Measurements from ENCODE around the gene VIPR2.
"Not testable (repeated sequence)": the region's sequence is repeated elsewhere in the genome, so short reads cannot be mapped to it uniquely, and the experiment has no call there.

The VIPR2 gene

DNA sequence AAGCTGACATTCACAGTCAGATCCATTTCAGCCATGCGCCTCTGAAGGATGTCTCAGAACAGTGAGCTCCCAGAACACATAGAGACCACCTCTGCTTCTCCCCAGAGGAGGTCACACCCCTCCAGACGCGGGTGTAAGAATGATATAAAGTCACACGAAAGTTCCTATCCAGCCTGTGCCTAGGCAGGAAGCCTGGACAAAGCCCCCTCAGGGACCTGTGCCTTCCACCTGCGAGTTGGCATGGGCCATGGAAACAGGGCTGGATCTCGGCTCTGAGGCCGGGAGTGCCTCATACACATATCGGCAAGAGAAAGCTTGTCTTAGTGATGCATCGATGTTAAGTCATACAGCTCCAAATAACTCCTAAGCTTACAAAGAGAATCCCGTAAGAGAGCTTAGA lies 5.0 kb downstream of the VIPR2 start:
- DNase-seq (ENCODE audit: low read depth in 2 of 2) = no peak

DNA sequence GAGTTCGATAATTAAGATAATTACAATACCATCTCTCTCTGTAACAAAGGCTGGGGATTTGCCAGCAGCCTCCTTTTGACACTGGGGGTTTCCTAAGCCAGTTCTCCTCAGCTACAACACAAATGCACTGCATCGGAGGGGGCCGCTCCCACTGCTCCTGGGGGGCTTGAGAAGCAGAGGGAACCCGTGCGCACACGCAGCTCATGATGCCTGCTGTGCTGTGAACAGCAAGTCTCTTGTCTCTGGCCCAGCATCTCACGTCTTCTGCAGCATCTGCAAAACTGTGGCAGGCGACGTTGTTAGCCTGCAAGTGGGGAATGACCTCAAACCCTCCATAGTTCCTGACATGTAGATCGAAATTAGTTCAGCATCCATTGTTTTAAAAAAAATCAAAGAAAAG lies 5.5 kb downstream of the VIPR2 start:
- DNase-seq (ENCODE audit: low read depth in 2 of 2) = no peak

DNA sequence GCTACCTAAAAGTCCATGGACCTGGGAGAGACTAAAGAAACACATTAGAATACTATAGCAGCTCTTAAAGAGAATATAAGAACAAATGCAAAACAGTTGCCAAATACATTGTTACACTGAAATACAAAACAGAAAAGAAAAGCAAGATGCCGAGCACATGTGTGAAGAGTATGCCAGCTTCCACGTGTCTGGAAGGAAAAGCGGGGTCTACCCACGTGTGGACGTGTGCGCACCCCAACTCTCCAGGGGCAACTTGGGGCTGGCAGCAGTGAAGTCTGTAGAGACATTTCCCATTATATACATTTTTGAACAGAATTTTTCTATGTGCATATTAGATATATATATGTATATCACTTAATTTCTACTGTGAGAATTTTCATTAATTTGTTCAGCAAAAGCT lies 6.2 kb downstream of the VIPR2 start:
- no peak for DNase-seq (ENCODE audit: low read depth in 2 of 2)

DNA sequence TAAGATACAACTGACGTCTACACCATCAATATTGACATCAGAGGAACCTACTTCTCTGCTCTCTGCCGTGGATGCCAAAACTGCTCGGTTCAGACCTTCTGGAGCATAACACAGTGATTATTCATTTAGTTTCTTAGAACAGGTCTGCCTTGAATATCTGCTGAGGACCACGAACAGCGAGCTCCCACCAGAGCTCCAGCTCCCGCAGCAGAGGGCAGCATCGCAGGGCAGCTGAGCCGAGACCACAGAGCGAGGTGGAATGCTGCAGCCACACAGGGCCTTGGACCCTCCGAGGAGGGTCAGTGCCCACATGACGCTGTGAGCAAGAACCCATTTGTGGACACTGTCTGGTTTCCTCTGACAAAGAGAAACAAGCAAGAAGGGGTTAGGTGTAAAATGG lies 6.8 kb downstream of the VIPR2 start:
- no peak for DNase-seq (ENCODE audit: low read depth in 2 of 2)

DNA sequence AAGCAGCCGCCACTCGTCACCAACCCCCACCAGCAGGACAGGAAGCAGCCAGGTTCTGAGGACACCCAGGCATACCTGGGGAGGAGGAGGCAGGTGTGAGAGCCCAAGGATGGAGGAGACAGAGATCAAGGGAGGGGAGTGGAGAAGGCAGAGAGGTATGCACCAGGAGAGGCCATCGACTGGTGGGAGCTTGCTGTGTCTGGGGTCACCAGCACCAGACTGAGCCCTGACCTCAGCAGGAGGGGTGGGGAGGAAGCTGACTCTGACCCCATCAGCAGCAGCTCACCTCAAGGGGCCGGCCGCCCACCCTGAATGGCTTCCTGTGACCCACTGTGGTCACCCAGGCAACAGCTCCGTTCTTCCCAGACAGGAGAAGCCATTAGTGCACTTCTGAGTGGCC lies 7.8 kb downstream of the VIPR2 start:
- no peak for DNase-seq (ENCODE audit: low read depth in 2 of 2)

DNA sequence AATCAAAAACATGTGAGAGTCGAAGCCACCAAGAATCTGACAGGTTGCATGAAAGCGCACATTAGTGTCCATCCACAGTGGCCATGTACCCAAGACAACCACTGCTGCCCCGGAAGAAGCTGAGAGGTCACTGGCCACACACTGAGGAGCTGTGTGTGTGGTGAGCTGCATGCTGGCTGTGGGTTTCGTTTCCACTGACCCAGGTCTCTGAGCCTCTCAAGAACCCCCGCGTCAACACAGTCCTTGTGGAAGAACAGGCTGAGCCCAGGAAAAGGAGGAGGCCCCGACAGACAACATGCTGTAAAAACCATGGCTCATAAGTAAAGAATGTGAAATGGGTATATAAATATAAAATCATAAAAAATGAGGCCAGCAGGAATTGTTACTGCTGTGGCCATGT lies 8.2 kb downstream of the VIPR2 start:
- no peak for DNase-seq (ENCODE audit: low read depth in 2 of 2)

DNA sequence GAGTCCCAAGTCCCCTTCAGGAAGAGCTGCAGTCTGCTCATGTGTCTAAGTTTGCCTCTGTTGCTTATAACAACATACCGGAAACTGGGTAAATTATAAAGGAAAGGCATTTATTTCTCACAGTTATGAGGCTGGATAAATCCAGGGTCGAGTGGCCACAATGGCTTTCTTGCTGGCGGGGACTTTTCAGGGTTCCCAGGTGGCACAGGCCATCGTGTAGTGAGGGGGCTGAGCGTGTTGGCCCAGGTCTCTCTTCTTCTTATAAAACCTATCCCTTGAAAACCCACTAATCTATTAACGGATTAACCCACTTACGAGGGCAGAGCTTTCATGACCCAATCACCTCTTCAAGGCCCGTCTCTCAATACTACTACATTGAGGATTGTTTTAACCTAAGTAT lies 8.7 kb downstream of the VIPR2 start:
- DNase-seq (ENCODE audit: low read depth in 2 of 2) = no peak

DNA sequence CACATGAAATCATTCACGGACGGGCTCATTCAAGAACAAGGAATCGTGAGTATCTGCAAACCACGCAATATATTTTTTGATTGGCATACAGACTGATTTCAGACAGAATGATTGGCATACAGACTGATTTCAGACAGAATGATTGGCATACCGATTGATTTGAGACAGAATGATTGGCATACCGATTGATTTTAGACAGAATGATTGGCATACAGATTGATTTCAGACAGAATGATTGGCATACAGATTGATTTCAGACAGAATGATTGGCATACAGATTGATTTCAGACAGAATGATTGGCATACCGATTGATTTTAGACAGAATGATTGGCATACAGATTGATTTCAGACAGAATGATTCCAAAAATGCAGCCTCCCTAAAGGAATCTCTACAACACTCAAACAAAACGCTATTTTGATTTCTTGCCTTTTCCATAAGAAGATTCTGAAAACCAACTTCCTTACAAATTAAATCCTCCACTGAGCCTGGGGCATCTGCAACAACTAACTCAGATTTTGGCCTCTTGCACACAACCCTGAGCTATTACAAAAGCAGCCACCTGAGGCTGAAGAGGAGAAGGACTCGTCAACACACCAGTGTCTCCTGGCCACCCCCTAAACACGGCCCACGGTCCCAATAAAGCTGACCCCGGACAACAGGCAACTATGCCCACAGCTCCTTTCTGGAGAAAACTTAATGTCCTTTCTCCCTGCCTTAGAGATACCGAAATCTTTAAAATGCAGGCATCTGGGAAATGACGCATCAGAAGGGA lies 11.8 kb downstream of the VIPR2 start:
- DNase-seq (ENCODE audit: low read depth in 2 of 2) = not testable (repeated sequence)

DNA sequence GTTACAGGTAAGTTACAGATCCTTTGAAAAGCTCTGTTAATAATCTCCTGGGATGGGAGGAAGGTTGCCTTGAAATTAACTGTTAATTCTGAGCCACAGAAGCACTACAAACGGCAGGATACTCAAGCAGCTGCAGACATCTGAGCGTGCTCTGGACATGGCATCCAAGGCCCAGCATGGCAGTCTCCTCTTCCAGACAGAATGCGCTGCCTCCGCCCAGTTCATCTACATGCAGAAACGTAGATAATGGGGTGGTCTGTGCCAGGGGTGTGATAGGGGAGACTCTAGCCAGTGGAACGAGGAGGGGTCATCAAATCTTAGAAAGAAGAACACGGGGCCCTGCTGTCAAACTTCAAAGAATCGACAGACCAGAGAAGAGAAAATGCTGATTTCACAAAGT lies 13.8 kb downstream of the VIPR2 start:
- no peak for DNase-seq (ENCODE audit: low read depth in 2 of 2)

DNA sequence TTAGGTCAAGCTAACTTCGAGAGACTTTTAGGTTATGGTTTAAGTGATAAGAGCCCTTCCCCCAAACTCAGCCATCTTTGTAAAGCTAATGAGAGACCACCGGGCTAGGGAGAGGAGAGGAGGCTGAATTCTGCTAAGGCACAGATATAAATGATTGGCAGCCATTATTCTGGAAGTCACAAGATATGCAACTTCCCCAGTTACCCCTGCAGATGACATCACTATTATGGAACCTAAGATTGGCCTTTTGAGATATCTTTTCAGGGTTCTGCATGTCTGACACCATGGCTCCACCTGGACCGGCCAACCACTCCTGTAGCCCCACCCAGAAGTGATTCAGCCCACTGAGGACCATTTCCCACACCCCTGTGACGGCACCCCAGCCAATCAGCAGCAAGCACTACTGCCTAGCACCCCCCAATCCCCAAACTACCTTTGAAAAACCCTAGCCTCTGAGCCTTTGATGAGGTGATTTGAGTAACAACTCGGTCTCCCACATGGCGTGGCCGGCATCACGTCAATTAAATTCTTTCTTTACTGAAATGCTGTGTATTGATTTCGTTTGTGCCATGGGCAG lies 14.4 kb downstream of the VIPR2 start:
- DNase-seq (ENCODE audit: low read depth in 2 of 2) = no peak

DNA sequence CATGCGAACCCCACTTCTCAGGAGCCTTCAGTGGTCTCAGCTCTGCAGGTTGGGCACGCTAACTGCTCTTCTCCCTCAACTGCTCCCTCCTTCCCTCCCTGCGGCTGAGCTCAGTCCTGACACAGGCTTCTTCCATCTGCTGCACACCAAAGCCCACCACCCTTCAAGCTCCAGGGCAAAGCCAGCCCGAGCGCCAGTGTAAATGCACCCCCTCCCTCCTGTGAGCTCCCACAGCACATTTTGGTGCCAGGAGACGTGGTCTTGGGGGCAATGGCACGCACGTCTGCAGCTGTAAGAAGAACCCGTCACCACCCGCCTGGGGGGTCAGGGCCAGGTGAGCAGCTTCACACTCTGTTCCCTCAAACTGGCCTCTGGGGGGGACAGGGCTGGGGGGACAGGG lies 15.9 kb downstream of the VIPR2 start:
- no peak for DNase-seq (ENCODE audit: low read depth in 2 of 2)

DNA sequence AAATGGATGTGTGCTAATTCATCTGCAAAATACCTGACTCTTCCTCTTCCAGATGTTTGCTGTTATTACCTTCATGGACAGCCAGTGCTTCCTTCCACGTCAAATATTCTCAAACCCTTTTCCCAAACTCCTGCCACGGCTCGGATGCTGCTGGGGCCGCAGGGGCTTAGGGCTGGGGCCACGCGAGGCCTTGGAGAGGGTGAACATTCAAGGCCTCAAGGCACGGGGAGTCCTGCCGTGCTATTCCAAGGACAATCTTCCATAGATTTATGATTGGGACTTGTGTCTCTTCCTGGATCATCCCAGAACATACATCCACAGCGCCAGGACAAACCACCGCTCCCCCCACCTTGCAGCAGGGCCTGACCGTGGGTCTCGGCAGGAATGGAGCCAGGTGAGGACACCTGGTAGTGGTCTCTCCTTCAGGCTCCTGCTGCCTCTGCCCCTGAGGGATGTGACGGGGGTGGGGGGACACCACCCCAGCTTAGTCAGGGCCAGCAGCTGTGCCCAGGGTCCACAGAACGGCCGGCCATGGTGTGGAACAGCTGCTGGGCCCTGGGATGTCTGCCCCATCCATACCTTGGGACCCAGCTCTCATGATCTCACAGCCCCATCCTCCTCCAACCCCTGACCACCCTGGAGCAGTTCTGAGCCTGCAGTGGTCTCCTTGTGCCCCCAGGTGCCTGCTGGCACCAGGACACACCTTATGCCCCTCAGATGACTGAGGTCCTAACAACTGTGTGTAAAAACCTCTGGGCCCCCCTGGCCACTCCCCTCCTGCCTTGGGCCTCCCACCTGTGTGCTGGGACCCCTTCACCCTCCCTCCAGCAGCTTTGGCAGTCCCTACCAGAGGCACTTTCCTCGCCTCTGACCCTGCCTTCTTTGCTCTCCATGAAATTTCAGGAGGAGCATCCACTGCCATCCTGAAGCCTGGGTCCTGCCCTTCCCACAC lies 16.7 kb downstream of the VIPR2 start:
- no peak for DNase-seq (ENCODE audit: low read depth in 2 of 2)

DNA sequence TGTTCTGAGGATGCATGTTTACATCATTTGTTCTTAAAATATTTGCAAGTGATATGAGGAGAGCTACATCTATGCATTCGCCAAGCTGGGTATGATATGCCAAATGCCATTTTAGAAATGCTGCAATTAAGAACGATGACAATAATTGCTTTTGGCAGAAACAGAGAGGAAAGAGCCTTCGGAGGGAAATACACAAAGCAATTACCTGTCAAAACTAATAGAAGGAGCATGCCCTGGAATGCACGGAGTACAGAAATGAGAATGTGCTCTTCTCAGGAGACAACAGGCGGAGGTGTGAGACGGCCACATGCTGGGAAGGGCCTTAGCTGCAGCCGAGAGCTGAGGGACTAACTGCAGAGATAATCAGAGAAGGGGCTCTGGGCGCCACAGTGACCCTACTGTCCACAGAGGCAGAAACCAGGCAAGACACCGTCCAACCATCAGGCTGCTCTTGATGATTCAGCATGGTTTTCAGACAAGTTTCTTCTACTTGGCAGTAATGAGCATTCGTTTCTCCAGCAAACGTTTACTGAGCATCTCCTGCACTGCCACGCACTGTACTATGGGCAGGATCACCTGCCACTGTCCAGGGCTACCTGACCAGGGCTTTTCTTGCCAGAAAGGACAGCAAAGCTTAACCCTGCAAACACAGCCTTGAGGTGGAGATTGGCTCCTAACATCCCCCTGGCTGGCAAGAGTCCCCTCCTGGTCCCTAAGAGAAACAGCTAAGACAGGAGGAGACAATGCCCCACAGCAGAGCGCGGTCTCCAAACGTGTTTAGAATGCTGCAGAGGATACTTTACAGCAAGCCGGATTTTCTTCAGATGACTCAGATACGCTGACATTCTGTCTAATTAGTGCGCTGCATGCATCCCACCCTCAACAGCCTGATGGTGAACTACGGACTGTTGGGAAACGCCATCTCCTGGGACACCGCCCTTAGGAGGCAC lies 18.1 kb downstream of the VIPR2 start:
- DNase-seq (ENCODE audit: low read depth in 2 of 2) = no peak

DNA sequence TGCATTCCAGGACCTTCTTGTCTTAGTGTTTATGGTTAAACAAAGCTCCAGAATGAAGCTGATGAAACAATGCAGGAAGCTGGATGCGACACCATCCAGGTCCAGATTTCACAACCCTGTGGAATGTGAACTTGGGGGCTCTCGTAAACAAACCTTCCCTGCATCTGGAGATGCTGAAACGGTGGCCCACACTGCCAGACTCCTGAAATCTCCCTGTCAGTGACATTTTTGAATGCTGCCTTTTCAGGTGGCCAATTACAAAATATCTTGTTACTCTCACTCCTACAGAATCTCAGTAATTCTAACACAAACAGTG lies 18.8 kb downstream of the VIPR2 start:
- DNase-seq (ENCODE audit: low read depth in 2 of 2) = no peak

DNA sequence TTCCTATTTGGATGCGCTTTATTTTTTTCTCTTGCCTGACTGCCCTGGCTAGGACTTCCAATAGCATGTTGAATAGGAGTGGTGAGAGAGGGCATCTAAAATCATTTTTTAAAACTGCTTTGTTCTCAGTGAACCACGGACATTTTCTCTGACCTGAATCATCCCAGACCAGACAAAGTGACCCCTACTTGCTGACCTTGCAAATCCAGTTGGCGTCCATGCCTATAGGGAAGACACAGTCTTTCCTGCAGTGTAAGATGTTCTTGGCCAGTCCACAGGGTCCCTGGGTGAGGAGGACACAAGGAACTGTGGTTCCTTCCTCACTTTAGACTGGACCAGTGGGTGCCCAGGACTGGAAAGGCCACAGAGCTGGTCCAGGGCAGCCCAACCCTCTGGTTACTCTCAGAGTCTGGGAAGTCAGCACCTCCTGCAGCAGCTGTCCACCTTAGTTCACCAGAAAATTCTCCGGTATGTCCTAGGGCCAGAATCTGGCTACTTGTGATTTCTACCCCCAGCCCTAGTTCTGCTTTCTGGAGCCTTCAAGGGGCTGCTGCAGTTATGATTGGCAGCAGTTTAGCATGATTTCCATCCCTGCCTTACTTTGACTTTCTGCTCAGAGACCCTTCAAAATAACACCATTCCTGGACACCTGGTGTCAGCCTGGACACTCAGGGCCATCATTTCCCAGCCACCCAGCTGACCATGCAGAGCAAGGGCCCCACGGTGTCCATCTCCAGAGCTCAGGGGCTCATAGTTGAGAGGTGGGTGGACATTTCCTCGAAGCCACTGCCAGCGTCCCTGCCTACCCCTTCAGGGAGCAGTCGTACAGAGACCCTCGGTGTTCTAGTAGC lies 19.3 kb downstream of the VIPR2 start:
- no peak for DNase-seq (ENCODE audit: low read depth in 2 of 2)

DNA sequence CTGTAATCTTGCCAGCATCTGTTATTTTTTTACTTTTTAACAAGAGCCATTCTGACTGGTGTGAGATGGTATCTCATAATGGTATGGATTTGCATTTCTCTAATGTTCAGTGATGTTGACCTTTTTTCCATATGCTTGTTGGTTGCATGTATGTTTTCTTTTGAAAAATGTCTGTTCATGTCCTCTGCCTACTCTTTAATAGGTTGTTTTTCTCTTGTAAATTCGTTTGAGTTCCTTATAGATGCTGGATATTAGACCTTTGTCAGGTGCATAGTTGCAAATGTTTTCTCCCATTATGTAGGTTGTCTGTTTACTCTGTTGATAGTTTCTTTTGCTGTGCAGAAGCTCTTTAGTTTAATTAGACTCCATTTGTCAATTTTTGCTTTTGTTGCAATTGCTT lies 20.9 kb downstream of the VIPR2 start:
- not testable (repeated sequence) for DNase-seq (ENCODE audit: low read depth in 2 of 2)

DNA sequence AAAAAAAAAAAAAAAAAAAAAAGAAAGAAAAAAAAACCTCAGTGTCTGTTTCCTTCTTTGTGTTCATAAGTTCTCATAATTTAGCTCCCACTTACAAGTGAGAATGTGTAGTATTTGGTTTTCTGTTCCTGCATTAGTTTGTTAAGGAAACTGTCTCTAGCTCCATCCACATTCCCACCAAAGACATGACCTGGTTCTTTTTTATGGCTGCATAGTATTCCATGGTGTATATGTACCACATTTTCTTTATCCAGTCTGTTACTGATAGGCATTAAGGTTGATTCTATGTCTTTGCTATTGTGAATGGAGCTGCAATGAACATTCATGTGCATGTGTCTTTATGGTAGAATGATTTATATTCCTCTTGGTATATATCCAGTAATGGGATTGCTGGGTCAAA lies 21.4 kb downstream of the VIPR2 start:
- DNase-seq (ENCODE audit: low read depth in 2 of 2) = not testable (repeated sequence)

DNA sequence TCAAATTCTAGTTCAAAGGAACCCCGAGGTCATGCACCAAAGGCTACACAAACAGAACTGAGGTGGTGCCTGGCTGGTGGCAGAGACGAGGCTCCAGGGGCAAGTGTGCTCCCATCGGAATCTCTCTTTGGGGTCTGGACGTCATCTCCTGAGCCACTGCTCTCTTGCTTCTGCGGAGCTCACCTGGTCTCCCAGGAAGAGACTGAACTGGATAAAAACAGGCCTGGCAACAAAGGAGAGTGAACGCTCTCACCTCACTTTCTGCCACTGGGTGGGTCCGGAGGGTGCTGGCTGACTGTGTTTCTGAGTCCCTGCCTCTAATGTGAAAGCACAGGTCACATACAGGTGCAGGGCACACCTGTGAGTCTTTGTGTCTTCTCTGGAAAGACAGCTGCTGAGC lies 22.4 kb downstream of the VIPR2 start:
- no peak for DNase-seq (ENCODE audit: low read depth in 2 of 2)

DNA sequence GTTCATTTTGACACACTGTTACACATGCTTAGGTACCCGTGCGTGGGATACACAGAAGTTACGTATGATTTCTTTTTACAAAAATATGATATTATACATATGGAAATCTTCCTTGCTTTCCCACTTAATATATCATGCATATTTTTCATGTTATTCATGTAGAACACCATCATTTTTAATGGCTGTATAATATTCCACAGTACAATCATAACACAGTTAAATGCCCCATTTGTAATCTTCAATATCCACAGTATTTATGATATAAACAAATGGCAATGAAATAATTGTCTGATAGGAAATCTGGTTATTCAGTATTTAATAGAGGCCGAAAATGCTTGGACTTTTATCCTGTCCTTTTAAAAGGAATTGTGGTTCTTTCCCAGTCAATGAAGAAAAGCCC lies 23.2 kb downstream of the VIPR2 start:
- DNase-seq (ENCODE audit: low read depth in 2 of 2) = no peak

DNA sequence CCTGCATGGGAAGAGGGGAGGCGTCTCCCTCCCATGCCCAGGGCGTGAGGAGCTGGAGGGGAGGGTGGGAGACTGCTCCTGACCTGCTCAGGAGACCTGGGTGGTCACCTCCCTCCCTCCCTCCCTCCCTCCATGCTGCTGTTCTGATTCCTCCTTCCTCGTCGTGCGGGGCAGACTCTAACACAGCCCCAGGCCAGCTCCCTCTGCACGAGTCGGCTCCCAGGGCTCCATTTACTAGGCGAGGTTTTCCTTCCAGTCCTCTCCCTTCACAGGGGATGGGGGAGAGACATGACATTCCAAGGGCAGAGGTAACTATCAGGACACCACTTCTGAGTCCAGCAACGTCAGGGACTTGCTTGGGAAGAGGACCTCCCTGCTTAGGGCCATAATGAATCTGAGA lies 23.6 kb downstream of the VIPR2 start:
- no peak for DNase-seq (ENCODE audit: low read depth in 2 of 2)

DNA sequence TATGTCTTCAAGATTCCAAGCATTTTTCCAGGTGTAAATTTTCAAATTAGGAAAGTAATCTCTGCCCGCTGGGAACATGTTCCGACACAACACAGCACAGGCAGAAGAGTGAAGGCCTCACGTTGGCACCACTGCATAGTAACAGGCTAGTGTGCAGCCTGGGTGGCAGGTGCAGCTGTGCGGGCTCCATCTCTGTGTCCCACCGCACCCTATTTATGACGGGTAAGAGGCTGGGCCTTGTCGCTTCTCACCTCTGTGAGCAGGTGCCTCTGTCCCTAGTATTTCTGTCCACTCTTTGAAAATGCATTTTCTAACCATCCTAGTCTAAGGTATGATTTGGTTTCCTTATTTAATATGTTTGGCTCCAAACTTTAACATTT lies 24.1 kb downstream of the VIPR2 start:
- DNase-seq (ENCODE audit: low read depth in 2 of 2) = no peak
